ENCODE measurements around the gene NEK8. TPM values are rescaled to one million over a fixed set of nuclear protein-coding genes. Genes with fewer than 3 reads are reported as not detected.

NEK8 gene
- polyA plus RNA-seq, 3 donors, result 2.7 to 9.6 (median 3.1) TPM

DNA sequence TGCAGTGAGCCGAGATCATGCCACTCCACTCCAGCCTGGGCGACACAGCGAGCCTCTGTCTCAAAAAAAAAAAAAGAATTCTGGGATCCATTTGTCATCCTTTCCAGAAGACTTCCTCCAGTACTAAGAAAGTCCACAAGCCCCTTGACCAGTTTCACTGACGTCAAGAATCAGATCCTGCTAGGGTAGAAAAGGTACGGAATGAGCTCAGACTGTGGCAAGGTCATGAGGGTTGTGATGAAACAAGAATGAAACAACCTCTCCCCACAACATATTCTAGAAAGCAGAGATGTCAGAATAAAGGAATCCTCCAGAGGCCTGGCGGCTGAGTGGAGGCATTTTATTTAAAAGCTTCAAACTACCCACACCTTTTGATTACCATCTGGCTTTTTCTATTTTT is 45.1 kb downstream of the NEK8 start:
- H3K36me3 Mint-ChIP-seq, result peaks cover 9 to 21% of the 10 kb centered on the region in 2 donors
- Histone ChIP-seq H3K9ac (ENCODE audit: insufficient read depth, low read length, poor library complexity, severe bottlenecking) (no peak overlapping the region), H3K4me1 (ENCODE audit: control insufficient read depth in 1 of 2, insufficient read depth in 2 of 2, low read length in 2 of 2) (no peaks in the 10 kb centered on the region), H3K4me3 (replicated peaks in 1 of 3; ENCODE audit: low read depth in 2 of 3, low read length in 3 of 3) (no peak overlapping the region), H3K27me3 (ENCODE audit: control insufficient read depth in 2 of 2, insufficient read depth in 2 of 2, low read length in 2 of 2) (no peaks in the 10 kb centered on the region), H3K4me2 (replicated peaks; ENCODE audit: extremely low read depth, low read length, poor library complexity, severe bottlenecking) (no peak overlapping the region), H3K79me2 (ENCODE audit: insufficient read depth, low read length) (no peaks in the 10 kb centered on the region), H2AFZ (ENCODE audit: insufficient read depth, low read depth, low read length, poor library complexity, severe bottlenecking) (no peak overlapping the region), H3K9me3 (replicated peaks in 1 of 2; ENCODE audit: control insufficient read depth in 1 of 2, insufficient read depth in 1 of 2, low read length in 2 of 2) (no peaks in the 10 kb centered on the region), H3K36me3 (replicated peaks in 1 of 2; ENCODE audit: control insufficient read depth in 1 of 2, insufficient read depth in 2 of 2, low read length in 2 of 2) (no peaks in the 10 kb centered on the region), H4K20me1 (ENCODE audit: insufficient read depth, low read length) (peaks cover 4% of the 10 kb centered on the region), H3K27ac (ENCODE audit: low read depth in 1 of 2, low read length in 2 of 2) (no peak overlapping the region)
- peaks cover 10% of the 10 kb centered on the region for H3K4me1 Mint-ChIP-seq
- H3K9me3 Mint-ChIP-seq, result no peaks in the 10 kb centered on the region
- no peak overlapping the region for H3K27ac Mint-ChIP-seq
- peaks cover 0 to 1% (median 0%) of the 10 kb centered on the region in 3 donors for H3K27me3 Mint-ChIP-seq (ENCODE audit: low read depth in 3 of 3)
- TF ChIP-seq, protein P1, sequence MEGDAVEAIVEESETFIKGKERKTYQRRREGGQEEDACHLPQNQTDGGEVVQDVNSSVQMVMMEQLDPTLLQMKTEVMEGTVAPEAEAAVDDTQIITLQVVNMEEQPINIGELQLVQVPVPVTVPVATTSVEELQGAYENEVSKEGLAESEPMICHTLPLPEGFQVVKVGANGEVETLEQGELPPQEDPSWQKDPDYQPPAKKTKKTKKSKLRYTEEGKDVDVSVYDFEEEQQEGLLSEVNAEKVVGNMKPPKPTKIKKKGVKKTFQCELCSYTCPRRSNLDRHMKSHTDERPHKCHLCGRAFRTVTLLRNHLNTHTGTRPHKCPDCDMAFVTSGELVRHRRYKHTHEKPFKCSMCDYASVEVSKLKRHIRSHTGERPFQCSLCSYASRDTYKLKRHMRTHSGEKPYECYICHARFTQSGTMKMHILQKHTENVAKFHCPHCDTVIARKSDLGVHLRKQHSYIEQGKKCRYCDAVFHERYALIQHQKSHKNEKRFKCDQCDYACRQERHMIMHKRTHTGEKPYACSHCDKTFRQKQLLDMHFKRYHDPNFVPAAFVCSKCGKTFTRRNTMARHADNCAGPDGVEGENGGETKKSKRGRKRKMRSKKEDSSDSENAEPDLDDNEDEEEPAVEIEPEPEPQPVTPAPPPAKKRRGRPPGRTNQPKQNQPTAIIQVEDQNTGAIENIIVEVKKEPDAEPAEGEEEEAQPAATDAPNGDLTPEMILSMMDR (IDR thresholded peaks at IDR 0.05), result no peak
- WGBS (ENCODE audit: insufficient coverage), result 100% methylated on average over 2 of the region's 6 CpGs
- intact Hi-C loops (cut with micrococcal nuclease), result no loop called here
- H3K4me3 Mint-ChIP-seq, result no peak overlapping the region
- DNase-seq, result no peak

DNA sequence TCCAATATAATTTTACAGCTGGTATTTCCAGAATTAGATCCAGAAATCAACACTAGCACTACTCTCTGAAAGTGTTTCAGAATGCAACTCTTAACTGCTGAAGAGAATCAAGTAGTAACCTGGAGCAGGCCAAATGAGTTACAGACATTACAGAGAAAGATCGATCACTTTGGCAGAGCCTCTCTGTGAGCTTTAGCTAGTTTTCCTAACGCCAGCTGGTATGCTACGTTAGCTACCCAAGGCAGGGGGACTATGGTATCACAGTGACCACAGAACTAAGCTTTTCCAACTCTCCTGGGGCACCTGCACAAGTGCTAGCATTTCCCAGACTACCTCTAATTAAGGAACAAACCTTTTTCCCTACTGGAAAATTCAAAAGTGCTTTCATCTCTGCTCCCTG is 45.6 kb downstream of the NEK8 start:
- peaks cover 0 to 1% (median 0%) of the 10 kb centered on the region in 3 donors for H3K27me3 Mint-ChIP-seq (ENCODE audit: low read depth in 3 of 3)
- Histone ChIP-seq H3K36me3 (replicated peaks in 1 of 2; ENCODE audit: control insufficient read depth in 1 of 2, insufficient read depth in 2 of 2, low read length in 2 of 2) (no peaks in the 10 kb centered on the region), H3K9ac (ENCODE audit: insufficient read depth, low read length, poor library complexity, severe bottlenecking) (no peak overlapping the region), H4K20me1 (ENCODE audit: insufficient read depth, low read length) (peaks cover 4% of the 10 kb centered on the region), H3K4me3 (replicated peaks in 1 of 3; ENCODE audit: low read depth in 2 of 3, low read length in 3 of 3) (no peak overlapping the region), H3K27ac (ENCODE audit: low read depth in 1 of 2, low read length in 2 of 2) (no peak overlapping the region), H3K4me2 (replicated peaks; ENCODE audit: extremely low read depth, low read length, poor library complexity, severe bottlenecking) (no peak overlapping the region), H3K27me3 (ENCODE audit: control insufficient read depth in 2 of 2, insufficient read depth in 2 of 2, low read length in 2 of 2) (no peaks in the 10 kb centered on the region), H2AFZ (ENCODE audit: insufficient read depth, low read depth, low read length, poor library complexity, severe bottlenecking) (no peak overlapping the region), H3K4me1 (ENCODE audit: control insufficient read depth in 1 of 2, insufficient read depth in 2 of 2, low read length in 2 of 2) (no peaks in the 10 kb centered on the region), H3K79me2 (ENCODE audit: insufficient read depth, low read length) (no peaks in the 10 kb centered on the region), H3K9me3 (replicated peaks in 1 of 2; ENCODE audit: control insufficient read depth in 1 of 2, insufficient read depth in 1 of 2, low read length in 2 of 2) (no peaks in the 10 kb centered on the region)
- no peak overlapping the region for H3K27ac Mint-ChIP-seq
- intact Hi-C loops (cut with micrococcal nuclease), result no loop called here
- H3K4me1 Mint-ChIP-seq, result peaks cover 10% of the 10 kb centered on the region
- WGBS (ENCODE audit: insufficient coverage), result 89% methylated on average over 3 of the region's 3 CpGs
- no peak for DNase-seq
- H3K9me3 Mint-ChIP-seq, result no peaks in the 10 kb centered on the region
- H3K4me3 Mint-ChIP-seq, result no peak overlapping the region
- TF ChIP-seq, protein P1 (IDR thresholded peaks at IDR 0.05), result no peak
- H3K36me3 Mint-ChIP-seq, result peaks cover 13 to 24% of the 10 kb centered on the region in 2 donors
